ENCODE data around the gene ABI1. TPM values are rescaled to one million over a fixed set of nuclear protein-coding genes. Genes with fewer than 3 reads are reported as not detected.

The ABI1 gene
- total RNA-seq, 1 donor from 2014 or later, result 67.5 TPM

DNA sequence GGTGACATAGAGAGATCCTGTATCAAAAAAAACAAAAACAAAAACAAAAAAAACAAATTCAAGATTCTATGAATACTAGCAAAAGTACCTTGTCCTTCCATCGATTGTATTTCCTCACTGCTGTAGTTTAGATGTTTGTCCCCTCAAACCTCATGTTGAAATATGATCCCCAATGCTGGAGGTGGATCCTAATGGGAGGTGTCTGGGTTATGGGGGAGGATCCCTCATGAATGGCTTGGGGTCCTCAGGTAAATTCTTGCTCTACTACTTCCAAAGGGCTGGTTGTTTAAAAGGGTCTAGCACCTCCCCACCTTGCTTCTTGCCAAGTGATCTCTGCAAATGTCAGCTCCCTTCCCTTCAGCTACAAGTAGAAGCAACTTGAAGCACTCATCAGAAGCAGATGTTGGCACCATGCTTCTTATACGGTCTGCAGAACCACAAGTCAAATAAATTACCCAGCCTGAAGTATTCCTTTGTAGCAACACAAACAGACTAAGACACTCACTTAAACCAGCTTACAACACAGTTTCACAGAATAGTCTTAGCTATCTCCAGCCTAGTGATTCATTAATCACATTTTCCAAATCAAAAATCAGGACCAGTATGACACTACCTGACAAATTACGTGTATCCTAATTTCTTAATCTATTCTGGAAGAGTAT lies 20.7 kb downstream of the ABI1 start:
- no peak overlapping the region for H3K4me3 Mint-ChIP-seq (ENCODE audit: unreplicated experiment)
- DNase-seq (ENCODE audit: low spot score), result no peak
- peaks cover 15% of the 10 kb centered on the region for H3K4me1 Mint-ChIP-seq (ENCODE audit: unreplicated experiment)
- H3K36me3 Mint-ChIP-seq (ENCODE audit: low read depth, unreplicated experiment), result peaks cover under 1% of the 10 kb centered on the region
- H3K27ac Mint-ChIP-seq (ENCODE audit: unreplicated experiment), result no peak overlapping the region
- TF ChIP-seq, protein P1, sequence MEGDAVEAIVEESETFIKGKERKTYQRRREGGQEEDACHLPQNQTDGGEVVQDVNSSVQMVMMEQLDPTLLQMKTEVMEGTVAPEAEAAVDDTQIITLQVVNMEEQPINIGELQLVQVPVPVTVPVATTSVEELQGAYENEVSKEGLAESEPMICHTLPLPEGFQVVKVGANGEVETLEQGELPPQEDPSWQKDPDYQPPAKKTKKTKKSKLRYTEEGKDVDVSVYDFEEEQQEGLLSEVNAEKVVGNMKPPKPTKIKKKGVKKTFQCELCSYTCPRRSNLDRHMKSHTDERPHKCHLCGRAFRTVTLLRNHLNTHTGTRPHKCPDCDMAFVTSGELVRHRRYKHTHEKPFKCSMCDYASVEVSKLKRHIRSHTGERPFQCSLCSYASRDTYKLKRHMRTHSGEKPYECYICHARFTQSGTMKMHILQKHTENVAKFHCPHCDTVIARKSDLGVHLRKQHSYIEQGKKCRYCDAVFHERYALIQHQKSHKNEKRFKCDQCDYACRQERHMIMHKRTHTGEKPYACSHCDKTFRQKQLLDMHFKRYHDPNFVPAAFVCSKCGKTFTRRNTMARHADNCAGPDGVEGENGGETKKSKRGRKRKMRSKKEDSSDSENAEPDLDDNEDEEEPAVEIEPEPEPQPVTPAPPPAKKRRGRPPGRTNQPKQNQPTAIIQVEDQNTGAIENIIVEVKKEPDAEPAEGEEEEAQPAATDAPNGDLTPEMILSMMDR (IDR thresholded peaks at IDR 0.05; ENCODE audit: unreplicated experiment), result no peak
- H3K27me3 Mint-ChIP-seq (ENCODE audit: unreplicated experiment), result no peaks in the 10 kb centered on the region
- H3K9me3 Mint-ChIP-seq (ENCODE audit: unreplicated experiment), result no peaks in the 10 kb centered on the region

DNA sequence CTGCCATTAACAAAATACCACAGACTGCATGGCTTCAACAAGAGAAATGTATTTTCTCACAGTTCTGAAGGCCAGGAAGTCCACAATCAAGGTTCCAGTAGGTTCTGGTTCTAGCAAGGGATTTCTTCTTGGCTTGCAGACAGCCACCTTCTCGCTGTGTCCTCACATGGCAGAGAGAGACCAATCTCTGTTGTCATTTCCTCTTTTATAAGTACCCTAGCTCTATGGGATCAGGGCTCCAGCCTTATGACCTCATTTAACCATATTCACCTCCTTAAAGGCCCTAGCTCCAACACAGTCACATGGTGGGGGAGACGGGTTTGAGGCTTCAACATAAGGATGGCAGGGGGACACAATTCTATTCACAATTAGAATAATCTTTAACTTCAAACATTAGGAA lies 23.6 kb downstream of the ABI1 start:
- TF ChIP-seq, protein P1 (IDR thresholded peaks at IDR 0.05; ENCODE audit: unreplicated experiment), result no peak
- no peak for DNase-seq (ENCODE audit: low spot score)
- no peaks in the 10 kb centered on the region for H3K9me3 Mint-ChIP-seq (ENCODE audit: unreplicated experiment)
- peaks cover 2% of the 10 kb centered on the region for H3K36me3 Mint-ChIP-seq (ENCODE audit: low read depth, unreplicated experiment)
- H3K4me3 Mint-ChIP-seq (ENCODE audit: unreplicated experiment), result no peak overlapping the region
- no peak overlapping the region for H3K27ac Mint-ChIP-seq (ENCODE audit: unreplicated experiment)
- peaks cover 10% of the 10 kb centered on the region for H3K4me1 Mint-ChIP-seq (ENCODE audit: unreplicated experiment)
- no peaks in the 10 kb centered on the region for H3K27me3 Mint-ChIP-seq (ENCODE audit: unreplicated experiment)

DNA sequence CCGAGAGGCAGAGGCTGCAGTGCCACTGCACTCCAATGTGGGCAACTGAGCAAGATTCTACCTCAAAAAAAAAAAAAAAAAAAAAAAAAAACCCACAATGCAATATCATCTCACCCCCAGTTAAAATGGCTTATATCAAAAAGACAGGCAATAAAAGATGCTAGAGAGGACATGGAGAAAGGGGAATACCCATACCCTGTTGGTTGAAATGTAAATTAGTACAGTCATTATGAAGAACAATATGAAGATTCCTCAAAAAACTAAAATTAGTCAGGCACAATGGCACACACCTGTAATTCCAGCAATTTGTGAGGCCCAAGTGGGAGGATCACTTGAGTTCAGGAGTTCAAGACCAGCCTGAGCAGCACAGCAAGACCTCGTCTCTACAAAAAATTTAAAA lies 25.7 kb downstream of the ABI1 start:
- Mint-ChIP-seq H3K27me3 (ENCODE audit: unreplicated experiment) (no peaks in the 10 kb centered on the region), H3K9me3 (ENCODE audit: unreplicated experiment) (no peaks in the 10 kb centered on the region), H3K36me3 (ENCODE audit: low read depth, unreplicated experiment) (peaks cover 2% of the 10 kb centered on the region), H3K4me1 (ENCODE audit: unreplicated experiment) (peaks cover 4% of the 10 kb centered on the region), H3K27ac (ENCODE audit: unreplicated experiment) (no peak overlapping the region), H3K4me3 (ENCODE audit: unreplicated experiment) (no peak overlapping the region)
- no peak for DNase-seq (ENCODE audit: low spot score)
- TF ChIP-seq, protein P1 (IDR thresholded peaks at IDR 0.05; ENCODE audit: unreplicated experiment), result no peak

- no peak overlapping the region for H3K27ac Mint-ChIP-seq (ENCODE audit: unreplicated experiment)
- peaks cover 6% of the 10 kb centered on the region for H3K4me1 Mint-ChIP-seq (ENCODE audit: unreplicated experiment)
- H3K36me3 Mint-ChIP-seq (ENCODE audit: low read depth, unreplicated experiment), result peaks cover 2% of the 10 kb centered on the region
- no peaks in the 10 kb centered on the region for H3K9me3 Mint-ChIP-seq (ENCODE audit: unreplicated experiment)
- no peaks in the 10 kb centered on the region for H3K27me3 Mint-ChIP-seq (ENCODE audit: unreplicated experiment)
- H3K4me3 Mint-ChIP-seq (ENCODE audit: unreplicated experiment), result no peak overlapping the region
- no peak for DNase-seq (ENCODE audit: low spot score)
- TF ChIP-seq, protein P1 (IDR thresholded peaks at IDR 0.05; ENCODE audit: unreplicated experiment), result no peak
Measured at GRCh38 chr10:26832960-26833359, 27.8 kb downstream of the ABI1 start.

GRCh38 chr10:26831936-26832335 lies 28.8 kb downstream of the ABI1 start:
- Mint-ChIP-seq H3K9me3 (ENCODE audit: unreplicated experiment) (no peaks in the 10 kb centered on the region), H3K27me3 (ENCODE audit: unreplicated experiment) (no peaks in the 10 kb centered on the region), H3K4me1 (ENCODE audit: unreplicated experiment) (peaks cover 6% of the 10 kb centered on the region), H3K36me3 (ENCODE audit: low read depth, unreplicated experiment) (peaks cover 2% of the 10 kb centered on the region), H3K4me3 (ENCODE audit: unreplicated experiment) (no peak overlapping the region), H3K27ac (ENCODE audit: unreplicated experiment) (no peak overlapping the region)
- DNase-seq (ENCODE audit: low spot score), result no peak
- TF ChIP-seq, protein P1 (IDR thresholded peaks at IDR 0.05; ENCODE audit: unreplicated experiment), result no peak
